H1 (cell line): ENCODE data around the gene ELFN2.

Experiments used
- ASH2L ChIP-seq: fragments of 200-600, 300-600 bp; sonication (generic); IDR thresholded peaks from one replicate; pipeline ENCODE4 v1.7.1; 2017; ENCODE audit warnings: low read length
- ATF3 ChIP-seq: IDR thresholded peaks from 2 replicates; pipeline ENCODE4 v1.6.1; 2011; ENCODE audit warnings: low read depth, mild to moderate bottlenecking, low read length; ENCODE audit not compliant: insufficient read depth
- CEBPB ChIP-seq: IDR thresholded peaks from 2 replicates; pipeline ENCODE4 v1.6.1; 2012; ENCODE audit warnings: low read depth, low read length
- CTCF ChIP-seq, 3 experiments: IDR thresholded peaks; 1 replicate in 2 of 3; 2 replicates in 1 of 3; pipeline versions ENCODE4 v1.5.1 to v1.6.1; 2011; ENCODE audit warnings: low read length in 3 of 3, mild to moderate bottlenecking in 3 of 3, inconsistent platforms in 2 of 3, low read depth in 1 of 3, moderate library complexity in 1 of 3; ENCODE audit not compliant: insufficient read depth in 1 of 3; ENCODE audit errors: control extremely low read depth in 1 of 3
- EZH2 ChIP-seq: fragments of 200-600 bp; sonication (generic); IDR thresholded peaks from 2 replicates; pipeline ENCODE4 v1.7.1; 2012; ENCODE audit warnings: low read depth, mild to moderate bottlenecking, moderate library complexity, low read length, inconsistent platforms; ENCODE audit not compliant: severe bottlenecking
- POLR2A ChIP-seq, 2 experiments: IDR thresholded peaks; 1 replicate in 1 of 2; 2 replicates in 1 of 2; pipeline ENCODE4 v1.6.1; 2011; ENCODE audit warnings: low read depth in 2 of 2, low read length in 2 of 2, mild to moderate bottlenecking in 2 of 2; ENCODE audit errors: control extremely low read depth in 1 of 2
- RXRA ChIP-seq: IDR thresholded peaks from 2 replicates; pipeline ENCODE4 v1.6.1; 2011; ENCODE audit warnings: low read depth, mild to moderate bottlenecking, low read length, moderate library complexity; ENCODE audit not compliant: insufficient read depth

GRCh38 chr22:37416827-37417226 is 10.5 kb downstream of the ELFN2 start:
- TF ChIP-seq ASH2L (no peak), RXRA (no peak), EZH2 (no peak), CTCF (IDR thresholded peaks at IDR 0.05; ENCODE audit: control extremely low read depth in 1 of 3, insufficient read depth in 1 of 3, low read depth in 1 of 3, low read length in 3 of 3) (no peak), POLR2A (IDR thresholded peaks at IDR 0.05; ENCODE audit: control extremely low read depth in 1 of 2, low read depth in 2 of 2, low read length in 2 of 2) (no peak), CEBPB (no peak), ATF3 (no peak)
